GM12875 (cell line): ENCODE data around the gene C2orf92.
A peak's percentile ranks its signal among the peaks of the same experiment; 100 is the strongest.

Experiments used
- H3K4me3 ChIP-seq: one replicate; pipeline ENCODE4 v1.5.1; 2011; ENCODE audit warnings: low read depth, low read length, control low read depth
- TF ChIP-seq, protein P1 (sequence below): IDR thresholded peaks from 2 replicates; pipeline ENCODE4 v1.5.1; 2011; ENCODE audit warnings: low read depth, mild to moderate bottlenecking, control low read depth, inconsistent platforms, low read length, moderate library complexity, borderline replicate concordance; ENCODE audit not compliant: insufficient read depth

Gene C2orf92

DNA sequence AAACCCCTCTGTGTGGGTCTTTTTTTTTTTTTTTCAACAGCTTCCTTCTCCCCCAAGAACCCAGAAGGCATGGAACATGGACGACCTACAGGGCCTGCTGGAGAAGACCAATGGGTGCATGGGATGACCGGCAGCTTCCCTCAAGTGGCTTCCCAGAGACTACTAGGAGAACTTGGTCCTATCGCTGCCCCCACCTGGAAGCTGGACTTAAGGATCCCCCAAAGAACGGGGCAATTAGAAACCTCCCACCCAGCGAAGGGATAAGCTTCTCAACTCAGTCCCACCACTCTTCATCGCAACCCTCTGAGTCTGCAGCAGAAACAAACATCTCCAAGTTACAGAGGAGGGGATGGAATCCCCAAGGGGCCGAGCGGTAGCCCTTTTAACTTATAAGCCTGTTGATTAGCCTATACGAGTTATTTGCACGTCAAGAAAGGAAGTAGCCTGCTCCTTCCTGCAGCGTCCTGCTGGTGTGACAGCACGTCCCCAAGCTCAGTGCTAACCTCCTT, 7.1 kb upstream of the C2orf92 start:
- H3K4me3 ChIP-seq: peak overlapping the region; percentile 76
- TF ChIP-seq, protein P1, sequence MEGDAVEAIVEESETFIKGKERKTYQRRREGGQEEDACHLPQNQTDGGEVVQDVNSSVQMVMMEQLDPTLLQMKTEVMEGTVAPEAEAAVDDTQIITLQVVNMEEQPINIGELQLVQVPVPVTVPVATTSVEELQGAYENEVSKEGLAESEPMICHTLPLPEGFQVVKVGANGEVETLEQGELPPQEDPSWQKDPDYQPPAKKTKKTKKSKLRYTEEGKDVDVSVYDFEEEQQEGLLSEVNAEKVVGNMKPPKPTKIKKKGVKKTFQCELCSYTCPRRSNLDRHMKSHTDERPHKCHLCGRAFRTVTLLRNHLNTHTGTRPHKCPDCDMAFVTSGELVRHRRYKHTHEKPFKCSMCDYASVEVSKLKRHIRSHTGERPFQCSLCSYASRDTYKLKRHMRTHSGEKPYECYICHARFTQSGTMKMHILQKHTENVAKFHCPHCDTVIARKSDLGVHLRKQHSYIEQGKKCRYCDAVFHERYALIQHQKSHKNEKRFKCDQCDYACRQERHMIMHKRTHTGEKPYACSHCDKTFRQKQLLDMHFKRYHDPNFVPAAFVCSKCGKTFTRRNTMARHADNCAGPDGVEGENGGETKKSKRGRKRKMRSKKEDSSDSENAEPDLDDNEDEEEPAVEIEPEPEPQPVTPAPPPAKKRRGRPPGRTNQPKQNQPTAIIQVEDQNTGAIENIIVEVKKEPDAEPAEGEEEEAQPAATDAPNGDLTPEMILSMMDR: no peak

DNA sequence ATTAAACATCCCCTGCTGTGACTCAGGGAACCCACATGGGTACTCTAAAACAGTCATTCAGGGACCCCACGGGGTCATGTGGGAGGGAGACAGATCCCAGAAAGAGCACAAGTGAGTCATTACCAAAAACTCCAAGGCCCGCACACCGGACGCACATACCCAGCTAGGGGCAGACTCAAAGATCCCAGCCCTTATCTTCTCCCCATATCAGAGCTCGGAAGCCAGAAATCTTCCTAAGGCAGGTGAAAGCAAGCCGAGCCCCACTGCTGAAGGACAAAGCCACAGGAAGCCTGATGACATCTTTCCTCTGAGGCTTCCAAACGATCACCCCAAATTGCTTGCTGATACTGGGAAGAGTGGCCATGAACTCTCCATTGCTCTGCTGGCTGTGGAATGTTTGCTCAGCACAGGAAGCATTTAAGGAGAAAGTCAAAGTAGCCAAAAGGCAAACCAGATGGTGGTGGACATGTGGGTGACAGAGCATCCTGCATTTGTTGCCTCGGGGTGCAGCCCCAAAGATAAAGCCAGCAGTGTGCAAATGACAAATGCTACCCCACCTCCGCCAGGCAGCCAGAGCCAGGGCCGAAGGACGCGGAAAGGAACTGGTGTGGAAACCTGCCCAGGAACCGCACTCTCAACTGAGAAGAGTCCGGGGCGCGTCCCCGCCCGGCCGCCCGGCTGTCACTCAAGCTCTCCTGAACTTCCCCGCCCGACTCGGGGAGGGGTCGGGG, 6.5 kb upstream of the C2orf92 start:
- peak overlapping the region; percentile 76 for H3K4me3 ChIP-seq
- TF ChIP-seq, protein P1: no peak

DNA sequence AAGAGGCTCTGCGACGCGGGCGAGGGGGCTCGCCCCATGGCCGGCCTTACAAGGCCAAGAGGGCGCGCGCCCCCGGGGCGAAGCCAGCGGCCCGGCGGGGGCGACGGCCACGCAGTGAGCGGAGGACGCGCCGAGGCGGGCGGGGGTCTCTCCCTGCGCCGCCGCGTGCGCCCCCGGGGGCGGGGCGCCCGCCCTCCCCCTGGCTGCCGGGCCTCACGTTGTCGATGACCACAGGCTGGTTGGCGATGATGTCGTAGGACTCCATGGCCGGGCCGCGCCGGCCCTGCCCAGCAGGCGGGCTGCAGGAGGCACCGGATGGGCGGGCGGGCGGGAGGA, 5.9 kb upstream of the C2orf92 start:
- peak overlapping the region; percentile 76 for H3K4me3 ChIP-seq
- TF ChIP-seq, protein P1: no peak

DNA sequence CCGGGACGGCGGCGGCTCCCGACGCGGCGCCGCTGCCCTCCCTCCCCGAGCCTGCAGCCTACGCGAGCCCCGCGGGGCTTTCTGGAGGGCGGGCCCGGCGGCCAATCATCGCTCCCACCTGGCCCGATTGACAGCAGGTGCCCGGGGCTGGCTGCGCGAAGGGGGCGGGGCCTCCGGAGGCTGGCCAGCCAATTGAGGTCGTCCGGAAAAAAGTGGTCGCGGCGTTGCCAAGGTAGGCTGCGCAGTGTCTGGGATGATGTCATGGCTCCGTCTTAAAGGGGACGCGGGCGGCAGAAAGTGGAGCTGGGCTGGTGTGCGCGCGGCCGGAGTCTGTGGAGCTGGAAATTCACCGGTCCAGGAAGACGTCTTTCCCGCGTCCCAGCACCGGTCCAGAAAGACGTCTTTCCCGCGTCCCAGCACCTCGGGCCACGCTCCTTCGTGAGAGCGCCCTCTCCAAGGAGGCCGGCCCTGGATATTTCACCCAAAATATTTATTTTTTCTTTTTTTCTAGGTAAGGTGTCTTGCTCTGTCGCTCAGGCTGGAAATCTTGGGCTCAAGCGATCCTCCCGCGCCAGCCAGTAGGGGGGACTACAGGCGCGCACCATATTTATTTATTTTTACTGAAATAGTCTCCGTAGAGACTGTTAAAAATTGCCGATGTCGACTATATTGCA, 5.4 kb upstream of the C2orf92 start, which contains the start of gene ACTR1B:
ACTR1B (minus strand) TSS at position 83 of the 674 bp plus-strand sequence. CDS start 154 bp downstream, outside the sequence.
- TF ChIP-seq, protein P1: peak; percentile 45; the same call in 1 of the 2 replicates
- peak within 1 kb of the TSS; percentile 76 for H3K4me3 ChIP-seq

DNA sequence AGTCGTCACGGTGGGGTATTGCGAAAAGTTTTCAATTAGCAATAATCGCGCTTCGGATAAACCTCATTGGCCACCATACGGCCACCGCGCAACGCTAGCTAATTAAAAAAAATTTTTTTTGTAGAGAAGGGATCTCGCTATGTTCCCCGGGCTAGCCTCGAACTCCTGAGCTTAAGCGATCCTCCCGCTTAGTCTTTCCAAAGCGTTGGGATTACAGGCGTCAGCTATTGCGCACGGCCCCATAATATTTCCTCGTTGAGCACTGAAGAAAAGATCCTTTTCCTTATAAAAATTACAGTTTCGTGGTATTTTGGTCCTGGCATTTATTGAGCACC, 4.9 kb upstream of the C2orf92 start:
- TF ChIP-seq, protein P1: no peak

DNA sequence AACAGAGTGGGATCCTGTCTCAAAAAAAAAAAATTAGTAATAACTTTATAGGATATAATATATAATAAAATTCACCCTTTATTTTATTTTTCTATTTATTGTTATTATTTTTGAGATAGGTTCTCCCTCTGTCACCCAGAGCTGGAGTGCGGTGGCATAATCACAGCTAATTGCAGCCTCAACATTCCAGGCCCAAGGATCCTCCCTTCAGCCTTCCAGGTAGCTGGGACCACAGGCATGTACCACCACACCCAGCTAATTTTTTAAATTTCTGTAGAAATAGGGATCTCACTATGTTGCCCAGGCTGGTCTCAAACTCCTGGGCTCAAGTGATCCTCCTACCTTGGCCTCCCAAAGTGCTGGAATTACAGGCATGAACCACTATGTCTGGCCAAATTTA, 958 bp downstream of the C2orf92 start:
- H3K4me3 ChIP-seq: no peak overlapping the region
- TF ChIP-seq, protein P1: no peak

More for the DNA sequence above, 4.9 kb upstream of the C2orf92 start:
- peak overlapping the region; percentile 47 for H3K4me3 ChIP-seq
